Activated CD8-positive, alpha-beta T cell treated with anti-CD3 and anti-CD28 coated beads for 36 hours (primary cell): ENCODE data around the gene GCM1. TPM values are rescaled to one million over a fixed set of nuclear protein-coding genes. Genes with fewer than 3 reads are reported as not detected.

ENCODE experiments used
- ATAC-seq: fragments of 200-7000 bp; cut with Tn5 transposase; one replicate; pipeline ENCODE4 v1.10.0; 2021; ENCODE audit warnings: mild to moderate bottlenecking, moderate library complexity
- CTCF ChIA-PET: fragments of 350-600 bp; sonication (Branson Sonifier 250); formaldehyde crosslinking; loops from one replicate; lab custom pipeline; 2021; ENCODE audit warnings: antibody characterized with exemption; lab: Charles Lee
- POLR2A ChIA-PET: fragments of 350-600 bp; sonication (Branson Sonifier 250); formaldehyde crosslinking; loops from one replicate; lab custom pipeline; 2021; ENCODE audit warnings: antibody characterized with exemption; lab: Charles Lee
- DNase-seq: peaks from one replicate; pipeline ENCODE4 v3.0.0-alpha.2; 2020
- H3K27ac Mint-ChIP-seq: one replicate; pipeline ENCODE4 v1.8.0; 2021; ENCODE audit warnings: mild to moderate bottlenecking, mixed read lengths
- H3K27me3 Mint-ChIP-seq: one replicate; pipeline ENCODE4 v1.8.0; 2021; ENCODE audit warnings: mixed read lengths
- H3K36me3 Mint-ChIP-seq: one replicate; pipeline ENCODE4 v1.8.0; 2021; ENCODE audit warnings: low read depth, mixed read lengths
- H3K4me1 Mint-ChIP-seq: one replicate; pipeline ENCODE4 v1.8.0; 2021; ENCODE audit warnings: low read depth, mixed read lengths
- H3K4me3 Mint-ChIP-seq: one replicate; pipeline ENCODE4 v1.8.0; 2021; ENCODE audit warnings: mild to moderate bottlenecking, moderate library complexity, mixed read lengths
- H3K9me3 Mint-ChIP-seq: one replicate; pipeline ENCODE4 v1.8.0; 2021; ENCODE audit warnings: mixed read lengths
- CTCF ChIP-seq: fragments of 200-600 bp; IDR thresholded peaks from one replicate; pipeline ENCODE4 v1.8.0; 2022; ENCODE audit warnings: antibody characterized with exemption, mild to moderate bottlenecking
- intact Hi-C: fragments of 100-400 bp; cut with micrococcal nuclease; formaldehyde crosslinking; loops from one replicate; pipeline ENCODE4 v1.10.0; 2022
- total RNA-seq, 2 experiments: library from RNA; stranded (reverse); gene quantifications; one replicate each; pipeline ENCODE4 v1.2.3, GENCODE V29; 2021

GCM1 gene
- total RNA-seq, 2 experiments from 2014 or later = not detected

DNA sequence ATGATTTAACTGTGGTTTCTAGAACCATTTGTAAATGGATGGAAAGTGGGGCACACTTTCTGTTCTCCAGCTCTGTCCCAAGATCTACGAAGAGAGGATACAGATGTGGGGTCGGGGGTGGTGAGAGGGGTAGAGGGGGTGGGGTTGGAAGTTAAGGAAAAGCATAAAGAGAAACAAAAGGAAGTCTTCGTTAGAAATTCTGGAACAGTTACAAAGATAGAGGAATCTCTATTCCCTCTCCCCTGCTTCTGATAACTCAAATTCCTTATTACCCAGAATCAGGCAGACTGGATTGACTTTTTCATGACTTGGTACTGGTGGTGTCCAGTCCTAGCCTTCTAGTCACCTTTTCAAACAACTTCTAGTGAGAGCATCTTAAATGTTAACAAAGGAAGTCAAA is 4.9 kb downstream of the GCM1 start:
- Mint-ChIP-seq H3K27ac (no peak overlapping the region), H3K36me3 (no peaks in the 10 kb centered on the region), H3K4me1 (no peaks in the 10 kb centered on the region), H3K9me3 (no peaks in the 10 kb centered on the region), H3K4me3 (no peak overlapping the region), H3K27me3 (no peaks in the 10 kb centered on the region)
- ATAC-seq (no peak), DNase-seq (no peak)
- TF ChIP-seq CTCF = no peak
- ChIA-PET CTCF (no interaction called here), POLR2A (no interaction called here)
- intact Hi-C loops = no loop called here

GRCh38 chr6:53142810-53143209 is 5.8 kb downstream of the GCM1 start:
- no peak for ATAC-seq
- POLR2A ChIA-PET = interaction anchor here (0.6 kb wide), 1 partner anchor 334 kb away, joined by 4 read pairs; no protein-coding TSS in a partner anchor
- no peaks in the 10 kb centered on the region for H3K4me1 Mint-ChIP-seq
- H3K27ac Mint-ChIP-seq = no peak overlapping the region
- no peak overlapping the region for H3K4me3 Mint-ChIP-seq
- intact Hi-C loops = no loop called here
- H3K27me3 Mint-ChIP-seq = no peaks in the 10 kb centered on the region
- CTCF ChIA-PET = no interaction called here
- no peaks in the 10 kb centered on the region for H3K36me3 Mint-ChIP-seq
- no peaks in the 10 kb centered on the region for H3K9me3 Mint-ChIP-seq
- TF ChIP-seq CTCF = no peak
- DNase-seq = no peak

GRCh38 chr6:53139841-53140413 is 8.7 kb downstream of the GCM1 start:
- DNase-seq = no peak
- Mint-ChIP-seq H3K27ac (no peak overlapping the region), H3K4me3 (no peak overlapping the region), H3K36me3 (no peaks in the 10 kb centered on the region), H3K27me3 (peaks cover 2% of the 10 kb centered on the region), H3K4me1 (peaks cover under 1% of the 10 kb centered on the region), H3K9me3 (no peaks in the 10 kb centered on the region)
- intact Hi-C loops = no loop called here
- ChIA-PET POLR2A (no interaction called here), CTCF (interaction anchor here (1.3 kb wide), 1 partner anchor 33 kb away, joined by 4 read pairs; no protein-coding TSS in a partner anchor)
- no peak for TF ChIP-seq CTCF
- no peak for ATAC-seq

DNA sequence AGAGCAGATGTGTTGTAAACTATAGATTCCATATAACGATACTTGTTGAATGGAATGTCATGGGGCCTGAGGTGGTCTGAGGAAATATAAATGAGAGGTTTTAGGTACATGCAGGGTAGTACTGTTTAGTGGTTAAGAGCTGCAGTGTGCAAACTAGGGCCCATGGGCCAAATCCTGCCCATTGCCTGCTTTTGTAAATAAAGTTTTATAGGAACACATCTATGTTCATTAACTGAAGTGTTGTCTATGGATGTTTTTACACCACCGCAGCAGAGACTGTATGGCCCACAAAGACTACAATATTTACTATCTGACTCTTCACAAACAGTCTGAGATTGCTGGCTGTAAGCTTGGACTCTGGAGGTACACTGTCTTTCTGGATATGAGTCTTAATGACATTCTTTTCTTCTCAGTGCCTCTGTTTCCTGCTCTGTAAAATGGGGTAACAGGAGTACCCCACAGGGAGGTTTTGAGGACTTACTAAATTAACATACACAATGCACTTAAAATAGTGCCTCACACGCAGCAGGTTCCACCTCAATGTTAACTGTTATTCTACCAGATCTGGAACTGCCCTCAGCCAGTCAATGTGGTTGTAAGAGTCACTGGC is 12.5 kb downstream of the GCM1 start:
- CTCF ChIA-PET = no interaction called here
- Mint-ChIP-seq H3K27ac (no peak overlapping the region), H3K36me3 (no peaks in the 10 kb centered on the region), H3K27me3 (peaks cover 4% of the 10 kb centered on the region), H3K4me3 (no peak overlapping the region), H3K9me3 (no peaks in the 10 kb centered on the region), H3K4me1 (peaks cover 4% of the 10 kb centered on the region)
- TF ChIP-seq CTCF = no peak
- intact Hi-C loops = no loop called here
- no peak for DNase-seq
- POLR2A ChIA-PET = no interaction called here
- no peak for ATAC-seq

DNA sequence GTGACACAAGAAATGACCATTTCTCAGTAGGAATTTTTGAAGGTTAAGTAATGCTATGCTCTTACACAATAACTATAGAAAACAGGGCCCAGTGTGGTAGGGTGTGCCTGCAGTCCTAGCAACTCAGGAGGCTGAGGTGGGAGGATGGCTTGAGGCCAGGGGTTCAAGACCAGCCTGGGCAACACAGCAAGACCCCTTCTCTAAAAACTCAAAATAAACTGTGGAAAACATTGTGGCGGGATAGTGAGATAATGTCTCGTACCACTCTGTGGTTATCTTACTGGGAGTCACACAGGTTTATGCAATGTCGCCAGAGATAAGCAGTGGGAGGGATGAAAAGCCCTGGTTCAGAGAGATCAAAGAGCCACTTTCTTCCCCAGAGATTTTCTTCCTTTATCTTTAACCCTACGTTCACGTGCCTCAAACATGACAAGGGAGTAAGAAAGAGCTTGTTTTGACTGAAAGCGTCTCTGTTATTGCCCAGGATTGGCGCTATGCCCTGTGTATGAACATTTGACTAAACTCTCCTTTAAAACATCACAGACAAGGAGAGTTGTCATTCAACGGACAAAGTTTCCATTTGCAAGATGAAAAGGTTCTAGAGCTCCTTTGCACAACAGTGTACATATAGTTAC is 13.9 kb downstream of the GCM1 start:
- POLR2A ChIA-PET = no interaction called here
- H3K9me3 Mint-ChIP-seq = no peaks in the 10 kb centered on the region
- CTCF ChIA-PET = interaction anchor here (0.5 kb wide), 1 partner anchor 594 kb away, joined by 3 read pairs; no protein-coding TSS in a partner anchor

More for the DNA sequence above, 13.9 kb downstream of the GCM1 start:
- DNase-seq (no peak), ATAC-seq (no peak)
- intact Hi-C loops = no loop called here
- no peaks in the 10 kb centered on the region for H3K36me3 Mint-ChIP-seq
- no peak overlapping the region for H3K27ac Mint-ChIP-seq
- peaks cover 6% of the 10 kb centered on the region for H3K27me3 Mint-ChIP-seq
- no peak overlapping the region for H3K4me3 Mint-ChIP-seq
- H3K4me1 Mint-ChIP-seq = peaks cover 4% of the 10 kb centered on the region
- TF ChIP-seq CTCF = no peak
